Epithelial cell of esophagus (primary cell): ENCODE results near the gene WWC1.
A peak's percentile ranks its signal among the peaks of the same experiment; 100 is the strongest.

Source experiments
- DNase-seq: peaks from one replicate; pipeline ENCODE4 v3.0.0; 2010; ENCODE audit warnings: low read depth
- H3K4me3 ChIP-seq: 2 replicates; pipeline ENCODE4 v1.5.1; 2011; ENCODE audit warnings: mild to moderate bottlenecking, low read length, control low read depth
- TF ChIP-seq, protein P1 (sequence below): IDR thresholded peaks from 2 replicates; pipeline ENCODE4 v1.5.1; 2011; ENCODE audit warnings: low read depth, mild to moderate bottlenecking, low read length, control low read depth, inconsistent platforms; ENCODE audit not compliant: insufficient read depth; ENCODE audit errors: missing control alignments

Gene WWC1

DNA sequence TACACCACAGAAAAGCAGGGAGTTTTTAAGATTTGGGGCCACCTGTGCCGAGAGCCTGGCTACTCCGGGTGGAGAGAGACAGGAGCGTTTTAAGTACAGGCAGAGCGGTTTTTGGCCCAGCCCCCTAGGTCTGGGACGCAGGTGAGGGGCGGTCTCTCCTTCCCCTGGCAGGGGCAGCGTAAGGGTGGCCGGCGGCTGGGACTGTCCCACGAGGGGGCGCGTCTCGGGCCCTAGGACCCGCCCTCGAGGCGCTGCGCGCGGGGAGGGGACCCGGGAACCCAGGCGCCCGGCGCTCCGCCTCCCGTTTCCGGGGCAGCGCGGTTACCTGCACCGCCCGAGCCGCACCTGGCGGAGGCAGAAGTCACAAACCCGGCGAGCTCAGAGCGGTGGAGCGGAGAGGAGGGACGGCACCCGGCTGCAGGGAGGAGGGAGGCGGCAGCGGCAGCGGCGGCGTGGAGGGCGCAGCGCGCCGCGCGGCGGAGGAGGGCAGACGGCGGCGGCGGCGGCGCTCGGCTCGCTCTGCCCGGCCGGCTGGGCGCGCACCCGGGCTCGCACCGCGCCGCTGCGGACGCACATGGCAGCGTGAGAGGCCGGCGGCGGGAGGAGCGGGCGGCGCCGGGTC, at the start of gene WWC1:
Gene WWC1 (plus strand): TSS at position 304 of the 622 bp plus-strand sequence. CDS start 508 bp downstream, outside the sequence.
- TF ChIP-seq, protein P1, sequence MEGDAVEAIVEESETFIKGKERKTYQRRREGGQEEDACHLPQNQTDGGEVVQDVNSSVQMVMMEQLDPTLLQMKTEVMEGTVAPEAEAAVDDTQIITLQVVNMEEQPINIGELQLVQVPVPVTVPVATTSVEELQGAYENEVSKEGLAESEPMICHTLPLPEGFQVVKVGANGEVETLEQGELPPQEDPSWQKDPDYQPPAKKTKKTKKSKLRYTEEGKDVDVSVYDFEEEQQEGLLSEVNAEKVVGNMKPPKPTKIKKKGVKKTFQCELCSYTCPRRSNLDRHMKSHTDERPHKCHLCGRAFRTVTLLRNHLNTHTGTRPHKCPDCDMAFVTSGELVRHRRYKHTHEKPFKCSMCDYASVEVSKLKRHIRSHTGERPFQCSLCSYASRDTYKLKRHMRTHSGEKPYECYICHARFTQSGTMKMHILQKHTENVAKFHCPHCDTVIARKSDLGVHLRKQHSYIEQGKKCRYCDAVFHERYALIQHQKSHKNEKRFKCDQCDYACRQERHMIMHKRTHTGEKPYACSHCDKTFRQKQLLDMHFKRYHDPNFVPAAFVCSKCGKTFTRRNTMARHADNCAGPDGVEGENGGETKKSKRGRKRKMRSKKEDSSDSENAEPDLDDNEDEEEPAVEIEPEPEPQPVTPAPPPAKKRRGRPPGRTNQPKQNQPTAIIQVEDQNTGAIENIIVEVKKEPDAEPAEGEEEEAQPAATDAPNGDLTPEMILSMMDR: peak; percentile 32
- H3K4me3 ChIP-seq: peak within 1 kb of the TSS; percentile 63
- DNase-seq: peak; percentile 86

DNA sequence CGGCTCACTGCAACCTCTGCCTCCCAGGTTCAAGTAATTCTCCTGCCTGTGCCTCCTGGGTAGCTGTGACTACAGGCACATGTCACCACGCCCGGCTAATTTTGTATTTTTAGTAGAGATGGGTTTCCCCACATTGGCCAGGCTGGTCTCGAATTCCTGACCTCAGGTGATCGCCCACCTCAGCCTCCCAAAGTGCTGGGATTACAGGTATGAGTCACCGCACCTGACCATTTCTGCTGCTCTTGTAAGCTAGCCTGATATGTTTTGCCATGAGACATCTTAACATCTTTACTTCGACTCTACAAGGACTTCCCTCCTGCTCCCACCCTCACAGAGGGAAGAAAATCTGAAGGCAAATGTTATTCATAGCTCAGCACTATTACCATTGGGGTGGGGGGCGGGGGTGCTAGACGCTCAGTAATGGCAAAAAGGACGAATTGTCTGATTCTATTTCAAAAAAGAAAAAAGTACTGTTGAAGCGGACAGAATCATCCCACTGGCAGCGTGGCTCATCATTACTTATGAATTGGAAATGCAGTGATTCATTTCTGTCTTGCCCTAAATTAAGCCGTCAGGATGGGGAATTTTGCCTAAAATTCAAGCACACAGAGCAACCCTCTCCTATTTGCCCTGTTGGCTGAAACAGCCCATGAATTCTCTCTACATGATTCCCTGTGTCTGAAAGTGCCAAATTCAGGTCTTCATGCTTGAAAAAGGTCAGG, 46.4 kb upstream of the WWC1 start:
- TF ChIP-seq, protein P1: no peak
- DNase-seq: no peak
- no peak overlapping the region for H3K4me3 ChIP-seq

DNA sequence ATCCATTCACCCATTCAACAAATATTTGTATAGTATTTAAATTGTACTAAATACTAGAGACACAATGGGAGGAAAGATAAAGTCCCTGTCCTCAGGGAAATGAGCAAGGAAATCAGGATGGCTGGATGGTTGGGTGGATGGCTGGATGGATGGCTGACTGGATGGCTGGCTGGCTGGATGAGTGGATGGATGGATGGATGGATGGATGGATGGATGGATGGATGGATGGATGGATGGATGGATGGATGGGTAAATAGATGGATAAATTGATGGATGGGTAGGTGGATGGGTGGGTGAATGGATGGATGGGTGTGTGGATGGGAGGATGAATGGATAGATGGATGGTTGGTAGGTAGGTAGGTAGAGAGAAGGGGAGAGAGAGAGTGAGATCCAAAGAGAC, 41.5 kb upstream of the WWC1 start:
- TF ChIP-seq, protein P1: no peak
- no peak for DNase-seq
- H3K4me3 ChIP-seq: no peak overlapping the region

DNA sequence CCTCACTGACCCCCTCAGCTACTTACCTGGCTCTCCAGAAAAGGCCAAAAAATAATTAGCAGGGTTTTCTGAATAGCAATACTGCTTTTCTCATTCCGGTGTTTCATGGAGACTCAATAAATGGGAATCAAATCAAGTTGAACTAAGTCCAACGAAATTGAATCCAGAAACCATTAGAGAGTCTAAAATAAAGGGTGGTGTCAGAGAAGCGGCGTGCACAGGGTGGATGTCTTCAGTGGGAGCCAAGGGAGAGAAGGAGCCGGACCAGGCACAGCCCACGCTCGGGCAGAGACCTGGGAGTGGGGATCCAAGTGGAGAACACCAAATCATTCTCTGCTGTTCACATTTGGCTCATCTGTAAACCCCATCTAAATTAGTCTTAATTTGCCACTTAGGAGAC, 40.2 kb upstream of the WWC1 start:
- TF ChIP-seq, protein P1: no peak
- DNase-seq: no peak
- no peak overlapping the region for H3K4me3 ChIP-seq

DNA sequence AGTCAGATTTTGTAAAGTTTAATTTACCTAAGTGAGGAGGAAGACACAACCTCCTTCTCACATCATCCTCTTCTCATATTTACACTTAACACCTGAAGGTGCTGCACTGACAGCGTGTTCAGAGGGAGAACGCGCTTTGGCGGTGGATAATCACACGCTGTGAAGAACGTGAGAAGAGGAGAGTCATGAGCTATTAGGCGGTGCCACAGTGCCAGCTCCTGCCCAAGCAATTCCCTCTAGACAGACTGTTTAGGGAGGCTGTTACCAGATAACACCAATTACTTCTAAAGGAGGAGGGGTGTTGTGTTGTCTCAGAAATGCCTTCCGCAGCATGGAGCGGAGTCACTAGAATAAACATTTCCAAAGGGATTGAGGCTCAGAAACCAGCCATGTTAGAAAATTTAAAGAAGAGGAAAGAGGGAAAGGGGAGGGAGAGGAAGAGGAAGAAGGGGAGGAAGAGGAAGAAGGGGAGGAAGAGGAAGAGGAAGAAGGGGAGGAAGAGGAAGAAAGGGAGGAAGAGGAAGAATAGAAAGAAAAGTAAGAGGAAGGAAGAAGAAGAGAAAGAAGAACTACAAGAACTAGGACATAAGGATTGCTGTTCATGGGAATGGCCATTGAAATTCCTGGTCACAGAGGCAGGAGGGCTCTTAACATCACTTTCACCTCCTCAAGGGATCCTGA, 37.3 kb upstream of the WWC1 start:
- no peak for DNase-seq
- TF ChIP-seq, protein P1: no peak
- no peak overlapping the region for H3K4me3 ChIP-seq

DNA sequence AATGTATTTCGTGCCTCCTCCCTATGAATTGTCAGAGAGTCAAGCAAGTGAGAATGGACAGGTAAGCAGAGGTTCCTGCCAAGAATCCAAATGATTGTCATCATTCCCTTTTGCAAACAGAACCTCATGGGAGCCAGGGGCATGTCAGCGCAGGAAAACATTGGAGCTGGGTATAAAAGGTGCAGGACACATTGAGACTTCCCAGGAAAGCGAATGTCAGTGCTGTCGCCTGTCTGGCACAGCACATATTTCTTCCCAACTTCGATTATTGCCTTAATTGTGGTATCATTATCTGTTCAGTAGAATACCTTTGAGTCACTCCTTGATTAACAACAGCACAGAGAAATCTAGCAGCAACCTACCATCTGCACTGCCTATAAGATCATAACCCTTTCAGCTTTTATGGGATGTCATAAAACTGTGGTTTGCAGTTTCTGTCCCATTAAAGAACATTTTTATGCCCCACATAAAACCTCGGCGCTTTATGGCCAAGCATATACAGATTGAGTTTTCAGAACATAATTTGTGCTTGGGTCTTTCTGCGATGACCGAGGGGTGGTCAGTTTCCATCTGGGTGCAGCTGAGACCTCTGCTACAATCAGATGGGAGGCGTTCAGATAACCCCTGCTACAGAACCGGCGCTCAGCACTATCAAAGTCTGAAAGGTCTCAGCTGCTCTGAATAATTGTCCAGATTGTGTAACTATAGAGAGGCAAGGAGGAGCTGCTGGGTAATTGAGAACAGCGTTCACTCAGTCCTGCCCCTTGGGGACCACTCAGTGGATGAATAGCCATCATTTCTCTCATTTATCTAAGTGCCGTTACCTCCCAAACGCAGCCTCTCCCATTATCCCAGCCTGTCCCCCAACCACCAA, 30.9 kb upstream of the WWC1 start:
- TF ChIP-seq, protein P1: no peak
- DNase-seq: no peak
- no peak overlapping the region for H3K4me3 ChIP-seq
